Measurements from ENCODE around the gene CDK14. TPM values are rescaled to one million over a fixed set of nuclear protein-coding genes. Genes with fewer than 3 reads are reported as not detected.

The CDK14 gene
- total and polyA plus RNA-seq, 8 donors, result 0.58 to 43.9 (median 12.2) TPM

DNA sequence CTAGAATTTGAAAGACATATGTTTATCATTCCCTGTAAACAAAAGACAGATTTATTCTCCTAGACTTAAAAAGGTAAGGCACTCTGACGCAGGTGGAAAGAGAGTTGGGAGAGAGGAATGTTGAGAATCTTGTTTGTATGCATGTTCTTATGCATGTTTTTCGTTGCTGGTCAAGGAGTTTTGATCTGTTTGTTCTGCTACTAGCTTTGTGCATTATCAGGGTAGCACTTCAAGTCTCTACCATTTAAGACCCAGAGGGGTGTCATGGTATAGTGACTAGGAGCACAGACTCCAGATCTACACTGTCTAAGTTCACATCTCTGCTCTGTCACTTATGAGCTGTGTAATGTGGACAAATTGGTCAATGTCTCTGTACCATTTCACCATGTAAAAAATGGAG lies 467.9 kb downstream of the CDK14 start:
- TF ChIP-seq EP300 (IDR thresholded peaks at IDR 0.05), result no peak
- TF ChIP-seq, protein P1, sequence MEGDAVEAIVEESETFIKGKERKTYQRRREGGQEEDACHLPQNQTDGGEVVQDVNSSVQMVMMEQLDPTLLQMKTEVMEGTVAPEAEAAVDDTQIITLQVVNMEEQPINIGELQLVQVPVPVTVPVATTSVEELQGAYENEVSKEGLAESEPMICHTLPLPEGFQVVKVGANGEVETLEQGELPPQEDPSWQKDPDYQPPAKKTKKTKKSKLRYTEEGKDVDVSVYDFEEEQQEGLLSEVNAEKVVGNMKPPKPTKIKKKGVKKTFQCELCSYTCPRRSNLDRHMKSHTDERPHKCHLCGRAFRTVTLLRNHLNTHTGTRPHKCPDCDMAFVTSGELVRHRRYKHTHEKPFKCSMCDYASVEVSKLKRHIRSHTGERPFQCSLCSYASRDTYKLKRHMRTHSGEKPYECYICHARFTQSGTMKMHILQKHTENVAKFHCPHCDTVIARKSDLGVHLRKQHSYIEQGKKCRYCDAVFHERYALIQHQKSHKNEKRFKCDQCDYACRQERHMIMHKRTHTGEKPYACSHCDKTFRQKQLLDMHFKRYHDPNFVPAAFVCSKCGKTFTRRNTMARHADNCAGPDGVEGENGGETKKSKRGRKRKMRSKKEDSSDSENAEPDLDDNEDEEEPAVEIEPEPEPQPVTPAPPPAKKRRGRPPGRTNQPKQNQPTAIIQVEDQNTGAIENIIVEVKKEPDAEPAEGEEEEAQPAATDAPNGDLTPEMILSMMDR (IDR thresholded peaks at IDR 0.05), result no peak
- no peak for TF ChIP-seq POLR2AphosphoS5 (IDR thresholded peaks at IDR 0.05)
- Histone ChIP-seq H3K36me3 (no peaks in the 10 kb centered on the region), H3K4me3 (no peak overlapping the region), H3K27me3 (no peaks in the 10 kb centered on the region), H3K27ac (no peak overlapping the region), H3K4me1 (no peaks in the 10 kb centered on the region), H3K9me3 (no peaks in the 10 kb centered on the region)
- DNase-seq, result no peak
- WGBS, 5 donors, result 75 to 84% (median 81%) methylated on average over 2 of the region's 2 CpGs
- intact Hi-C loops (cut with DNase I; ENCODE audit: low total_unique reads), result no loop called here

DNA sequence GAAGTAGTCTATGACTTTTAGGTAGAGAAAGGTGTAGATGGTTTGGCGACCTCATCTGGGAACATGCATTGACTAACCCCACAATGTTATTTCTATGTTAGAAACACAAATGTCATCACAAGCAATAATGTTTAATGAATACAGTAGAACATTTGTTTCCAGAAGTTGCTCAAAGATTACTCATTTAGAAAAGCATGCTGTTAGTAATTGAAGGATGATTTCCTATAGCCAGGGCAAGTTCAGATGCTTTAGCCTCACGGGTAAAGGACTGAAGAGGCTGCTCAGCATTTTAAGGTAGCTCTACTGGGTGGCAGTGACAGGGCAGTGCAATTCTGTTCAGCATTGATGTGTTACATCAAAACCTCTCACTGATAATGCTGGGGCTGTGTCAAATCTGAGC lies 468.8 kb downstream of the CDK14 start:
- intact Hi-C loops (cut with DNase I; ENCODE audit: low total_unique reads), result no loop called here
- no peaks in the 10 kb centered on the region for H3K36me3 ChIP-seq
- WGBS, 5 donors, result 88 to 95% (median 91%) methylated on average over 2 of the region's 2 CpGs
- DNase-seq, result no peak
- H3K9me3 ChIP-seq, result no peaks in the 10 kb centered on the region
- TF ChIP-seq EP300 (IDR thresholded peaks at IDR 0.05), result no peak
- TF ChIP-seq, protein P1 (IDR thresholded peaks at IDR 0.05), result no peak
- TF ChIP-seq POLR2A (IDR thresholded peaks at IDR 0.05), result no peak
- TF ChIP-seq POLR2AphosphoS5 (IDR thresholded peaks at IDR 0.05), result no peak
- H3K27ac ChIP-seq, result no peak overlapping the region
- H3K27me3 ChIP-seq, result no peaks in the 10 kb centered on the region
- no peak overlapping the region for H3K4me3 ChIP-seq
- H3K4me1 ChIP-seq, result no peaks in the 10 kb centered on the region

DNA sequence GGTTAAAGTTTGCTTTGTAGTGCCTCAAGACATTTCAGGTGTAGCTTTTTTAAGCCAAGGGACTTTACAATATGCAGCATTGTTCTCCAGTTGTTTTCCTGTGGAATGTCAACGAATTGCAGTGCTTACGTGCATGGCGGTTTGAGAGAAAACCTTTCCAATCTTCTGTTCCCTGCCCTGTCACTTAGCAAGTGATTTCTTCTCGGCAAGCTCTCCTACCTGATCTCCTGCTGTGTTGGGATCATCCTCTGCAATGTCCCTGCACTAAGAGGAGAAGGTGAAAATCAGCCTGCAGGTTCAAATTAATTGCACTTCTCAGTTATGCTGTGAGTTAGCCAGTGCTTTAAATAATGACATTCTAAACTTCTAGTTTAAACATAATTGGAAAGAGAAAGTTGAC lies 470.5 kb downstream of the CDK14 start:
- WGBS, 5 donors, result 25 to 62% (median 47%) methylated on average over 4 of the region's 4 CpGs

DNA sequence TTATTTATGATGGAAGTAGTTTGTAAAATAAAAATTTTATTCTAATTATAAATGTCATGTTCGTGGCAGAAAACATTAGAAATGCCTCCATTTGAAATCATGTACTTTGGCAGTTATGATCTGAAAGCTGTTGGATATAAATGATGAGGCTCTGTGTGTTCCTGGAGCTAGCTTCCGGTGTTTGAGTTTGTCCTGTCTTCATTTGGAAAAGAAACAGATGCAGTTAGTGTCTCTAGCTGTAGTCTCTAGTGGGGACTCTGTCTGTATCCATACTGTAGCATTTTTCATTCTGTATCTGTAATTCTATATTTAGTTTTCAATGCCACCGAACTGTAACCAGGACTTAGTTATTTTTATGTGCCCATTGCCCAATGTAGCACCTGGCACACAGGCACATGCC lies 471.1 kb downstream of the CDK14 start:
- Histone ChIP-seq H3K27me3 (no peaks in the 10 kb centered on the region), H3K36me3 (no peaks in the 10 kb centered on the region), H3K9me3 (no peaks in the 10 kb centered on the region), H3K27ac (no peak overlapping the region), H3K4me3 (no peak overlapping the region), H3K4me1 (no peaks in the 10 kb centered on the region)
- WGBS, 5 donors, result 68 to 82% (median 76%) methylated on average over 3 of the region's 3 CpGs
- intact Hi-C loops (cut with DNase I; ENCODE audit: low total_unique reads), result no loop called here
- TF ChIP-seq POLR2AphosphoS5 (IDR thresholded peaks at IDR 0.05), result no peak
- TF ChIP-seq POLR2A (IDR thresholded peaks at IDR 0.05), result no peak
- TF ChIP-seq EP300 (IDR thresholded peaks at IDR 0.05), result no peak
- TF ChIP-seq, protein P1 (IDR thresholded peaks at IDR 0.05), result no peak
- no peak for DNase-seq

More for the DNA sequence above, 470.5 kb downstream of the CDK14 start:
- no peaks in the 10 kb centered on the region for H3K9me3 ChIP-seq
- intact Hi-C loops (cut with DNase I; ENCODE audit: low total_unique reads), result no loop called here
- DNase-seq, result no peak
- no peaks in the 10 kb centered on the region for H3K27me3 ChIP-seq
- no peak overlapping the region for H3K27ac ChIP-seq
- TF ChIP-seq POLR2A (IDR thresholded peaks at IDR 0.05) (no peak), POLR2AphosphoS5 (IDR thresholded peaks at IDR 0.05) (no peak), EP300 (IDR thresholded peaks at IDR 0.05) (no peak)
- TF ChIP-seq, protein P1 (IDR thresholded peaks at IDR 0.05), result no peak
- no peaks in the 10 kb centered on the region for H3K36me3 ChIP-seq
- H3K4me3 ChIP-seq, result no peak overlapping the region
- no peaks in the 10 kb centered on the region for H3K4me1 ChIP-seq

Data from stomach (tissue), 9 donors.